ENCODE data around the gene FES.
"Not testable (repeated sequence)": the region's sequence is repeated elsewhere in the genome, so short reads cannot be mapped to it uniquely, and the experiment has no call there.

The FES gene

GRCh38 chr15:90873488-90873997 is 10.8 kb upstream of the FES start:
- no peak for TF ChIP-seq CTCF (IDR thresholded peaks at IDR 0.05; ENCODE audit: extremely low read depth, missing control alignments)
- DNase-seq (ENCODE audit: low spot score) = no peak

GRCh38 chr15:90873998-90874605 is 10.2 kb upstream of the FES start:
- DNase-seq (ENCODE audit: low spot score) = no peak
- TF ChIP-seq CTCF (IDR thresholded peaks at IDR 0.05; ENCODE audit: extremely low read depth, missing control alignments) = no peak

GRCh38 chr15:90874986-90875385 is 9.3 kb upstream of the FES start:
- DNase-seq (ENCODE audit: low spot score) = not testable (repeated sequence)

- TF ChIP-seq CTCF (IDR thresholded peaks at IDR 0.05; ENCODE audit: extremely low read depth, missing control alignments) = no peak
- no peak for DNase-seq (ENCODE audit: low spot score)
These were observed 8.7 kb upstream of the FES start for GRCh38 chr15:90875549-90875981.

GRCh38 chr15:90876046-90876445 is 8.3 kb upstream of the FES start:
- DNase-seq (ENCODE audit: low spot score) = no peak
- no peak for TF ChIP-seq CTCF (IDR thresholded peaks at IDR 0.05; ENCODE audit: extremely low read depth, missing control alignments)

- DNase-seq (ENCODE audit: low spot score) = no peak
- no peak for TF ChIP-seq CTCF (IDR thresholded peaks at IDR 0.05; ENCODE audit: extremely low read depth, missing control alignments)
These were observed 7.7 kb upstream of the FES start for GRCh38 chr15:90876512-90877170.

GRCh38 chr15:90877315-90877714 is 7.0 kb upstream of the FES start:
- TF ChIP-seq CTCF (IDR thresholded peaks at IDR 0.05; ENCODE audit: extremely low read depth, missing control alignments) = no peak
- no peak for DNase-seq (ENCODE audit: low spot score)

- no peak for TF ChIP-seq CTCF (IDR thresholded peaks at IDR 0.05; ENCODE audit: extremely low read depth, missing control alignments)
These were observed 6.3 kb upstream of the FES start for GRCh38 chr15:90877996-90878395.

More at GRCh38 chr15:90877996-90878395, 6.3 kb upstream of the FES start:
- DNase-seq (ENCODE audit: low spot score) = no peak
